GM12878 (cell line): ENCODE results near the gene PRRX2.

Experiments used
- CEBPB ChIP-seq, 2 experiments: fragments of 150-350 bp in 1 of 2; IDR thresholded peaks; 2 replicates each; pipeline ENCODE4 v1.6.1; 2012 to 2014; ENCODE audit warnings: low read depth in 2 of 2, low read length in 2 of 2, borderline replicate concordance in 1 of 2, inconsistent platforms in 1 of 2
- EED ChIP-seq: sonication (generic); IDR thresholded peaks from 2 replicates; pipeline ENCODE4 v1.6.1; 2016; ENCODE audit warnings: antibody characterized with exemption, low read depth
- EZH2 ChIP-seq: IDR thresholded peaks from 2 replicates; pipeline ENCODE4 v1.6.1; 2012; ENCODE audit warnings: low read depth, mild to moderate bottlenecking, control low read depth, inconsistent platforms, low read length, borderline replicate concordance; ENCODE audit not compliant: control insufficient read depth
- JUND ChIP-seq: IDR thresholded peaks from 2 replicates; pipeline ENCODE4 v1.6.1; 2012; ENCODE audit warnings: low read depth, mild to moderate bottlenecking, low read length, improper control_type of control experiment, moderate library complexity
- NRF1 ChIP-seq: conservative IDR thresholded peaks from 2 replicates; pipeline ENCODE4 v1.6.1; 2011; ENCODE audit warnings: mild to moderate bottlenecking, low read depth, low read length, improper control_type of control experiment
- RUNX3 ChIP-seq: IDR thresholded peaks from 2 replicates; pipeline ENCODE4 v1.6.1; 2012; ENCODE audit warnings: low read length, inconsistent platforms
- STAT1 ChIP-seq: fragments of 450-650 bp; conservative IDR thresholded peaks from 2 replicates; pipeline ENCODE4 v1.6.1; 2014; ENCODE audit warnings: antibody characterized with exemption, mild to moderate bottlenecking
- ZBED1 ChIP-seq: IDR thresholded peaks from 2 replicates; pipeline ENCODE4 v1.6.1; 2016; ENCODE audit warnings: borderline replicate concordance

DNA sequence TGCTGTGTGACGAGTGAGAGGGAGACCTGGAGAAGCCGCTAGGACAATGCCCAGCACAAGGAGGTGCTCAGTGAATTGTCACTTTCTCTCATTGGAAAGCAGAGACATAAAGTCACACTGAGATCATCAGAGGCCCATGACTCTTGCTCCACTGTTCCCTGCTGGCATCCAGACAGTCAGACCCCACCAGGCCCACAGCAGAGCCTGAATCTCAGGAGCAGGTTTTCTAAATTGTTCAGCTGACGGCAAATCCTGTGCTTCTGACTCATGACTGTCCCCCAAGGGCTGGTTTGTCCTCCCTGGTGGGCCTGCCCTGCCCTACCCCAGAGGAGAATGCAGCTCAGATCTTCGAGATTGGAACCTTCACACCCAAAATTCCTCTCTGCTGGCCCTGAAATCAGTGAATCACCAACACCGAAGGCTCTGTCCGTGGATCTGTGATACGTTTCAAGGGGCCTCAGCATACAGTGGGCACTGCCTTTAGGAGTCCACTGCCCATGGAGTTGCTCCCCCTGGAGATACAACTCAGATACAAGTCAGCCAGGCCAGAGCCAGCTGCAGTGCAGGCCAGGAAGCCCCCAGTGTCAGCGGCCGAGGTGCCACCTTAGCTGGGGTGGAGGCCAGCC, 84.7 kb downstream of the PRRX2 start:
- no peak for TF ChIP-seq EED
- TF ChIP-seq RUNX3 = no peak
- TF ChIP-seq STAT1 = no peak
- no peak for TF ChIP-seq NRF1
- TF ChIP-seq ZBED1 = no peak
- no peak for TF ChIP-seq EZH2
- no peak for TF ChIP-seq CEBPB (IDR thresholded peaks at IDR 0.05; ENCODE audit: borderline replicate concordance in 1 of 2, low read depth in 2 of 2, low read length in 2 of 2)
- no peak for TF ChIP-seq JUND
